H1 (cell line): Measurements from ENCODE around the gene KCNK7.

Experiments used
- ATF3 ChIP-seq: IDR thresholded peaks from 2 replicates; pipeline ENCODE4 v1.6.1; 2011; ENCODE audit warnings: low read depth, mild to moderate bottlenecking, low read length; ENCODE audit not compliant: insufficient read depth
- CEBPB ChIP-seq: IDR thresholded peaks from 2 replicates; pipeline ENCODE4 v1.6.1; 2012; ENCODE audit warnings: low read depth, low read length
- CHD2 ChIP-seq: IDR thresholded peaks from 2 replicates; pipeline ENCODE4 v1.6.1; 2012; ENCODE audit warnings: low read length, improper control_type of control experiment
- EZH2 ChIP-seq: fragments of 200-600 bp; sonication (generic); IDR thresholded peaks from 2 replicates; pipeline ENCODE4 v1.7.1; 2012; ENCODE audit warnings: low read depth, mild to moderate bottlenecking, moderate library complexity, low read length, inconsistent platforms; ENCODE audit not compliant: severe bottlenecking
- GTF2F1 ChIP-seq: IDR thresholded peaks from 2 replicates; pipeline ENCODE4 v1.6.1; 2012; ENCODE audit warnings: low read depth, low read length, improper control_type of control experiment, borderline replicate concordance
- POLR2A ChIP-seq, 2 experiments: IDR thresholded peaks; 1 replicate in 1 of 2; 2 replicates in 1 of 2; pipeline ENCODE4 v1.6.1; 2011; ENCODE audit warnings: low read depth in 2 of 2, low read length in 2 of 2, mild to moderate bottlenecking in 2 of 2; ENCODE audit errors: control extremely low read depth in 1 of 2
- SRF ChIP-seq: IDR thresholded peaks from 2 replicates; pipeline ENCODE4 v1.6.1; 2011; ENCODE audit warnings: mild to moderate bottlenecking, low read depth, low read length, moderate library complexity
- TAF1 ChIP-seq: IDR thresholded peaks from 2 replicates; pipeline ENCODE4 v1.6.1; 2011; ENCODE audit warnings: mild to moderate bottlenecking, low read depth, low read length
- TF ChIP-seq, protein P1 (sequence below): IDR thresholded peaks from 2 replicates; pipeline ENCODE4 v1.6.1; 2011; ENCODE audit warnings: low read length, improper control_type of control experiment
- TF ChIP-seq, protein P2 (sequence below), 3 experiments: IDR thresholded peaks; 1 replicate in 2 of 3; 2 replicates in 1 of 3; pipeline versions ENCODE4 v1.5.1 to v1.6.1; 2011; ENCODE audit warnings: low read length in 3 of 3, mild to moderate bottlenecking in 3 of 3, inconsistent platforms in 2 of 3, low read depth in 1 of 3, moderate library complexity in 1 of 3; ENCODE audit not compliant: insufficient read depth in 1 of 3; ENCODE audit errors: control extremely low read depth in 1 of 3

- TF ChIP-seq ATF3 (no peak), GTF2F1 (no peak), CHD2 (no peak), CEBPB (no peak), TAF1 (no peak), EZH2 (no peak), POLR2A (IDR thresholded peaks at IDR 0.05; ENCODE audit: control extremely low read depth in 1 of 2, low read depth in 2 of 2, low read length in 2 of 2) (no peak), SRF (no peak)
- TF ChIP-seq, protein P1, sequence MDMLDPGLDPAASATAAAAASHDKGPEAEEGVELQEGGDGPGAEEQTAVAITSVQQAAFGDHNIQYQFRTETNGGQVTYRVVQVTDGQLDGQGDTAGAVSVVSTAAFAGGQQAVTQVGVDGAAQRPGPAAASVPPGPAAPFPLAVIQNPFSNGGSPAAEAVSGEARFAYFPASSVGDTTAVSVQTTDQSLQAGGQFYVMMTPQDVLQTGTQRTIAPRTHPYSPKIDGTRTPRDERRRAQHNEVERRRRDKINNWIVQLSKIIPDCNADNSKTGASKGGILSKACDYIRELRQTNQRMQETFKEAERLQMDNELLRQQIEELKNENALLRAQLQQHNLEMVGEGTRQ, result no peak
- TF ChIP-seq, protein P2, sequence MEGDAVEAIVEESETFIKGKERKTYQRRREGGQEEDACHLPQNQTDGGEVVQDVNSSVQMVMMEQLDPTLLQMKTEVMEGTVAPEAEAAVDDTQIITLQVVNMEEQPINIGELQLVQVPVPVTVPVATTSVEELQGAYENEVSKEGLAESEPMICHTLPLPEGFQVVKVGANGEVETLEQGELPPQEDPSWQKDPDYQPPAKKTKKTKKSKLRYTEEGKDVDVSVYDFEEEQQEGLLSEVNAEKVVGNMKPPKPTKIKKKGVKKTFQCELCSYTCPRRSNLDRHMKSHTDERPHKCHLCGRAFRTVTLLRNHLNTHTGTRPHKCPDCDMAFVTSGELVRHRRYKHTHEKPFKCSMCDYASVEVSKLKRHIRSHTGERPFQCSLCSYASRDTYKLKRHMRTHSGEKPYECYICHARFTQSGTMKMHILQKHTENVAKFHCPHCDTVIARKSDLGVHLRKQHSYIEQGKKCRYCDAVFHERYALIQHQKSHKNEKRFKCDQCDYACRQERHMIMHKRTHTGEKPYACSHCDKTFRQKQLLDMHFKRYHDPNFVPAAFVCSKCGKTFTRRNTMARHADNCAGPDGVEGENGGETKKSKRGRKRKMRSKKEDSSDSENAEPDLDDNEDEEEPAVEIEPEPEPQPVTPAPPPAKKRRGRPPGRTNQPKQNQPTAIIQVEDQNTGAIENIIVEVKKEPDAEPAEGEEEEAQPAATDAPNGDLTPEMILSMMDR (IDR thresholded peaks at IDR 0.05; ENCODE audit: control extremely low read depth in 1 of 3, insufficient read depth in 1 of 3, low read depth in 1 of 3, low read length in 3 of 3), result no peak
These were observed at the start of gene KCNK7 for GRCh38 chr11:65595543-65596281.
